Activated CD8-positive, alpha-beta memory T cell treated with anti-CD3 and anti-CD28 coated beads for 24 hours (primary cell): Measurements from ENCODE around the gene ARHGEF1.
"Not testable (repeated sequence)": the region's sequence is repeated elsewhere in the genome, so short reads cannot be mapped to it uniquely, and the experiment has no call there.

Source experiments
- DNase-seq: peaks from one replicate; pipeline ENCODE4 v3.0.0-alpha.2; 2020

The ARHGEF1 gene

GRCh38 chr19:41905273-41906002, 22.5 kb downstream of the ARHGEF1 start:
- no peak for DNase-seq

GRCh38 chr19:41906271-41906670, 23.3 kb downstream of the ARHGEF1 start:
- no peak for DNase-seq

DNA sequence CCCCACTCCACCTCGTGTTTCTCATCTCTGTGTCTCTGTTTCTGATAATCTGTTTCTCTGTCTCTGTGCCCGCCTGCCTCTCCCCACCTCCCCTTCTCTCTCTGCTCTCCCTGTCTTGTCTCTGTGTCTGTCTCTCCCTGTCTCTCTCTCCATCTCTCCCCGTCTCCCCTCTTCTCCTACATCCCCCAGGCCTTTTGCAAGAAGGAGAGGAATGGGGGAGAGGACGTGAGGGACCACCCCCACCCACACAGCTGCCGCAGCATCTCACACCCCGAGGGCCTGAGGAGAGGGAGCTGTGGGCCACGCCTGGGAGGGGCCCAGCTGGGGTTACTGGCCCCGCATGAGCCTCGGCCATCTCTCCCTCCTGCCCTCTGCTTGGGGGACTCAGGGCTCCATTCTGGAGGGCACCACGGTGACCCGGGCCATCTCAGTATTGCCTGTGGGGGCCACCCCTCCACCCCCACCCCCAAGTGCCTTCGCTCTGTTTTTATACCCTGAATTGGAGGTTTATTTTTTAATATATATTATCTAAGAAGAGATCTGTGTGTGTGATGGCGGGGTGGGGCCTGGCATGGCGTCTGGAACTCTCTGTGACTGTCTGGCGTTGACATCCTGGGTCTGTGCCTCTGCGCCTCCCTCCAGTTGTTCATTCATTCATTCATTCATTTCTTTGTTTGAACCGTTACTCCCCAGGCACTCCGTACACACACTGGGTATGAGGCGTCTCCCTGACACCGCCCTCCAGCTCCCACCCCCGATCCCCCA, 24.1 kb downstream of the ARHGEF1 start:
- no peak for DNase-seq

DNA sequence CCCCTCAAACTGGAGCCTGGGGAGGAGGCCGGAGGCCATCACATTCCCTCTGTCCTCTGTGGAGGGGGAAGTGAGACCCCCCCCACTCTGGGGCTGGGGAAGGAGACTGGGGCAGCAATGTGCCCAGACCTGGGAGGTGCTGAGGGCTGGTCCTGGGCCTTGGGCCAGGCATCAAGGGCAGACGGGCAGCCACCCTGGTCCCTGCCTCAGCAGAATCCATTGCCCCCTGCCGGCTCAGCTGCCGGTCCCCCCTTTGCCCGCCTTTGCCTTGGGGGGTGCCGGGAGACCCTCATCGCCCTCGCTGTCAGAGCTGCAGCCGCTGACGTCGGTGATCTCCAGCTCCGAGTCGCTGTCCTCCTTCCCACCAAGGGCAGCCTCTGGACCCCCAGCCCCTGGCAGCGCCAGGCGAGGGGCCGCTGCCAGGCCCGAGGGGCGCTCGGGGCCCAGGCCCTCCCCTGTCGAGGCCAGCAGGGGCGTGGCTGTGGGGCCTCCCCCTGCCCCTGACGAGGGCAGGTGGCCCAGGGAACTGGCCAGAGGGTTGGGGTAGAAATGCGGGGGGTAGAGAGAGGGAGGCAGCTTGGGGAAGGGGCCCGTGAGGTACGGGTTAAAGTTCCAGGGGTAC, 25.1 kb downstream of the ARHGEF1 start:
- DNase-seq, result no peak

DNA sequence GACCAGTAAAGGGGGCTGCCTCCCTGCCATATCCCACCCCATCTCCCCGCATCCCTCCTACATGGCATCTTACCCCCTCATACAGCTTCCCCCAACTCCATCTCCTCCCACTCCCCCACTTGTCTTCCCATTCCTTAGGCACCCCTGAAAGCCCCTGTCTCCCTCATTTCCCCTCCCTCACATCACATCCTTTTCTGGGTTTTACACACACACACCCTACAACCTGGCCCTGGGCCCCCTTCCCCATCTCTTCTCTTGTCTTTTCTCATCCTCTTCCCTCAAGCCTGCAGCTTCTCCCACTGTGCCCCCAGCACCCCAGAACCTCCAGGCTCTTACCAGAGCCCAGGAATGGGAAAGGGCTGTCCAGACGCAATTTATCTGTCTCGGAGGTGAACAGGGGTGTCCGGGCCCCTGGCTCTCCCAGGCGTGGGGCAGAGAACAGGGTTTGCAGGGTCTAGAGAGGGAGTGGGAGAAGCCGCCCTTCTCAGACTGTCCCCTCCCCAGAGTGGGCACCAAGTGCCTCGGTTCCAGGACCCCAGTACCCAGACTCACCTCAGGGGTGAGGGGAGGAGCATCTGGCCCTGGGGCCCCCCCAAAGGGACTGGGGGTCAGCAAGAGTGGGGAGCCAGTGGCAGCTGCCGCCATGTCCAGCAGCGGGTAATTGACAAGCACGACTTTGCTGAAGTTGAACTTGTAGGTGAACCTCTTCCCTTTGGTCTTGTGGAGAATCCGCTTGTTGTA, 25.9 kb downstream of the ARHGEF1 start:
- DNase-seq, result no peak

DNA sequence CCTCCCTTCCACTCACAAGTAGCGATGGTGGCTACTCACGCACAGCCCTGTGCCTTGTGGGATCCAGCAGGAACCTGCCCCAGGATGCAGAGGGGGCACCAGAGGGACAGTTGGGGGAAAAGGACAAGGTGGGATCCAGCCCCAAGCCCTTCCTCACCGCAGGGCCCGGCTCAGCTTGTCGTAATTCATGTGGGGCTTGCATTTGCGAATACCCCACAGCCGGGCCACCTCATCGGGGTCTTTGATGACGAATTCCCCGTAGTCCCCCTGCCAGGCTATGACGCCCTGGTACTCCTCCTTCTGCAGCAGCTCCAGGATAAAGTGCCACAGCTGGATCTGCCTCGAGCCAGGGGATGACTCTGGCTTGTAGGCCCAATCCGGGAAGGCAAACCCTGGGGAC, 26.7 kb downstream of the ARHGEF1 start:
- DNase-seq, result no peak

DNA sequence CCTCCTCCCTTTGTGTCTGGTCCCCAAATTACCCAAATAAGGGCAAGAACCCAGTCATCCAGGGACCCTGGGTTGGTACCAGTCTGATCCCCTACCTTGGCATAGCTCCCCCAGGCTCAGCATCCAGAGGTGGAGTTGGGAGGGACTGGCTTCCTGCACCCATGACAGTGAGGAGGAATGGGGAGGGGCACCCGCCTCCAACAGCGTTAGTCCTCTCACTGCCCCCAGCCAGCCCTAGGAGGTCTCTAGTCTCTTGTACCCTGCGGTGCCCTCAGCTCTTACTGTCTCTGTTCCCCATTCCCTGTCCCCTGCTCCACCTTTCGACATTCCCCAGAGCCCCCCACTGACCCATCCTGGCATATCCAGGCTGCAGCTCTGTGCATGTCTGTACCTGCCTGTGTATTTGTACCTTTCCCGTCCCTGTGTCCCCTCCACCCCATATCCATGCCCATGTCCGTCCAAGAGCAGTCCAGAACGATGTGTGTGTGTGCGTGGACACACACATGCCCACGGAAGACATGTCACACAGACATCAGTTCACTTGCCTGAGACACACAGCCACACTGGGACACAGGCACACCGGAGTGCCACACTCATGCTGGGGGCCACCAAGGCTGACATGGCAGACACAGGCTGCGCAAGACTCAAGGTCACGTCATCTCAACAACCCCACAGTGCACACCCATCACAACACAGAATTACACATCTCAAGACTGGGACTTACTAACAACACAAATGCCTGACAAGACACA, 27.4 kb downstream of the ARHGEF1 start:
- no peak for DNase-seq

DNA sequence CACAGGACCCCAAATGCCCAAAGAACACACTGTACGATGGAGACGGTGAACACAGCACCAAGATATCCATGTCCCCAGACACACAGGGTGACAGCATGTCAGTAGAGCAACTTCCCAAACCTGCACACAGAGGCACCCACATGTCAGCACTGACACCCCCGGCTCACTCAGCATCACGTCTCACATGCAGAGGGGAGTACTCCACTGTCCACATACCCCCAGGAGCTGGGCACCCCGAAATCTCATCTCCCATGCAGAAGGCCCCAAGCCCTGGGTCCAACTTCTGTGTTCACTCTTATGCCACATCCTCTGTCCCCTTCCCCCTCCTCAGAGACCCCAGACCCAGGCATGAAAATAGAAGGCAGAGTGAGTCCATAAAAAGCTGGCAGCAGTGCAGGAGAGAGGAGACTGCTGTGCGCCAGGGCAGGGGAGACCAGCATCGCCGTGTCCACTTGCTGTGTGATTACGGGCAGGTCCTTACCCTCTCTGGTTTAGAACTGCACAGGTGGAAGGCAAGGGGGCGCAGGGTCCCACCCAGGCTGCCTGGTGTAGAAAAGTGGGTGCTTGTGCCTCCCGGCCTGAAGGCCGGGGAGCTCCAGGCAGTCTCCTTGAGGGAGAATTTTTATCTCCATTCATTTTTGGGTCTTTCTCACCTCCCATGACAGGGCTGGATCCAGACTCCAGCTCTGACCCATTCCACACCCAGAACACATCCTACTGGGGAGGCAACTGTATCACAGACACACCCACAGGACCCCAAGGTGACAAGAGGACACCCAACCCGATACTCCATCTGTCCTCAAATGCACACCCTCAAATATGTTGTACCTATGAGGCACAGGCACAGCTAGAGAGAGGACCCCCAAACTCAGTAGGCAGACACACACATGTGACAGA, 28.3 kb downstream of the ARHGEF1 start:
- no peak for DNase-seq

GRCh38 chr19:41911889-41912731, 29.1 kb downstream of the ARHGEF1 start:
- no peak for DNase-seq

GRCh38 chr19:41912899-41913537, 30.0 kb downstream of the ARHGEF1 start:
- DNase-seq, result no peak

- no peak for DNase-seq
Observed at GRCh38 chr19:41913538-41914423, 30.8 kb downstream of the ARHGEF1 start.

- not testable (repeated sequence) for DNase-seq
Observed at GRCh38 chr19:41914424-41914834, 31.4 kb downstream of the ARHGEF1 start.

- DNase-seq, result no peak
Observed at GRCh38 chr19:41915021-41915775, 32.2 kb downstream of the ARHGEF1 start.

DNA sequence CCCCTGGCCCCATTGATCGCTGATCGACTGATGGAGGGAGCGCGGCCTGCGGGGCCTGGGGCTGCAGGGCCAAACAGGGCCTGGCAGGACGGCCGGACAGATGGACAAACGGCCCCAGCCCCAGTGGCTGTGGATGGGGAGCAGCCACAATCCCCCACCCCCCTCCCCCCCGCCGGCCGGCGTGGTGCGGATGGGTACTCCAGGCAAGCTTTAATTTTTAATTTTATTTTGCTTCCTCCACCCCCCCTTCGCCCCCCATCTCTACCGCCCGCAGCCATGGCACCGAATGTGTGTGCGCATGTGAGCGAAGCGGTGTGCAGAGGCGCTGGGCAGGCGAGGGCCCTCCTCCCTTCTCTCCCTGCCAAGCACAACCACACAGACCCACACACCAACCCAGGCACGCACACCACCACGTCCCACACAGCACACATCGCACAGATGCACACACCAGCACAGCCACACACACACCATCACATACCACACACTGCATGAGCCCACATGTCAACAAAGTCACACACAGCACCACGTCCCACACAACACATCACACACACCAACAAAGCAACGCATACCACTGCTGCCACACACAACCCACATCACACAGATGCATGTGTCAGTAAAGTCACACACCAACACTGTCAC, 32.9 kb downstream of the ARHGEF1 start:
- no peak for DNase-seq

- no peak for DNase-seq
Observed at GRCh38 chr19:41917676-41918075, 34.7 kb downstream of the ARHGEF1 start.

DNA sequence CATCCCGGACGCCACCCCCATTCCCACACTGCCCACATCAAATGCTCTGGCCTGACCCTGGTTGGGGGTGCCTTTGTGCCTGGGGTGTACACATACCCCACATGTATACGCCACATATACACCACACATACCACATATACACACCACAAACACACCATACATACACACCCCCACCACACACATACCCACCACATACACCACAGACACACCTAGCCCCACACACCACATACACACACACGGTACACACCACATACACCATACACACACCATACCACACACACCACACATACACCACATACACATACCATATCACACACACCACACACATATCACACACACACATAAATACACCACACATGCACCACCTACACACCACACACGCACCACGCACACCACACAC, 35.1 kb downstream of the ARHGEF1 start:
- no peak for DNase-seq

GRCh38 chr19:41918653-41919244, 35.8 kb downstream of the ARHGEF1 start:
- no peak for DNase-seq
